Activated CD8-positive, alpha-beta memory T cell treated with anti-CD3 and anti-CD28 coated beads for 48 hours (primary cell): ENCODE data around the gene CMPK1.

Experiments used
- DNase-seq, 3 experiments: peaks; one replicate each; pipeline ENCODE4 v3.0.0-alpha.2; 2020; ENCODE audit warnings: low read depth in 2 of 3, low spot score in 2 of 3

The CMPK1 gene

GRCh38 chr1:47418681-47419325 lies 85.2 kb downstream of the CMPK1 start:
- DNase-seq, result no peak

GRCh38 chr1:47420547-47420946 lies 87.0 kb downstream of the CMPK1 start:
- no peak for DNase-seq

- DNase-seq, result no peak
These were observed 90.3 kb downstream of the CMPK1 start for GRCh38 chr1:47423872-47424271.

GRCh38 chr1:47424336-47424982 lies 90.9 kb downstream of the CMPK1 start:
- DNase-seq, result no peak
